HepG2 (cell line): ENCODE measurements around the gene SDC3. TPM values are rescaled to one million over a fixed set of nuclear protein-coding genes. Genes with fewer than 3 reads are reported as not detected.

Source experiments
- AKAP8 ChIP-seq: sonication (generic); formaldehyde crosslinking; IDR thresholded peaks from 2 replicates; pipeline ENCODE4 v1.5.1; 2020; ENCODE audit warnings: mild to moderate bottlenecking, missing genetic modification reagents
- EED ChIP-seq: sonication (generic); formaldehyde crosslinking; IDR thresholded peaks from 2 replicates; pipeline ENCODE4 v1.5.0; 2020; ENCODE audit warnings: mild to moderate bottlenecking, missing genetic modification reagents
- ELF1 ChIP-seq: sonication (generic); formaldehyde crosslinking; IDR thresholded peaks from 2 replicates; pipeline ENCODE4 v1.4.0; 2020; ENCODE audit warnings: missing genetic modification reagents
- FOXA1 ChIP-seq, 2 experiments: fragments of 450-650 bp in 1 of 2; sonication (generic) in 1 of 2; formaldehyde crosslinking in 1 of 2; IDR thresholded peaks; 2 replicates each; pipeline versions ENCODE4 v1.4.0 to v1.6.1; 2016 to 2020; ENCODE audit warnings: missing genetic modification reagents in 1 of 2
- HOXA5 ChIP-seq: sonication (generic); formaldehyde crosslinking; IDR thresholded peaks from 2 replicates; pipeline ENCODE4 v1.4.0; 2020; ENCODE audit warnings: missing genetic modification reagents
- KDM1A ChIP-seq: IDR thresholded peaks from 2 replicates; pipeline ENCODE4 v1.6.1; 2016; ENCODE audit warnings: missing compliant biosample characterization
- NFRKB ChIP-seq: fragments of 450-650 bp; IDR thresholded peaks from 2 replicates; pipeline ENCODE4 v1.6.1; 2017
- NRL ChIP-seq: sonication (generic); formaldehyde crosslinking; IDR thresholded peaks from 2 replicates; pipeline ENCODE4 v1.5.0; 2020; ENCODE audit warnings: missing genetic modification reagents, mild to moderate bottlenecking, moderate library complexity, borderline replicate concordance
- PHF5A ChIP-seq: IDR thresholded peaks from one replicate; pipeline ENCODE4 v1.6.1; 2018; ENCODE audit warnings: low read depth, missing genetic modification reagents; ENCODE audit not compliant: unreplicated experiment
- RFX5 ChIP-seq: IDR thresholded peaks from 2 replicates; pipeline ENCODE4 v1.6.1; 2011; ENCODE audit warnings: low read depth, low read length, improper control_type of control experiment
- SMC3 ChIP-seq: IDR thresholded peaks from 2 replicates; pipeline ENCODE4 v1.6.1; 2011; ENCODE audit warnings: low read length, improper control_type of control experiment
- SRF ChIP-seq: IDR thresholded peaks from 2 replicates; pipeline ENCODE4 v1.6.1; 2011; ENCODE audit warnings: mild to moderate bottlenecking, low read depth, low read length, moderate library complexity
- TRIM24 ChIP-seq: sonication (generic); formaldehyde crosslinking; IDR thresholded peaks from 2 replicates; pipeline ENCODE4 v1.8.0; 2022; ENCODE audit warnings: mild to moderate bottlenecking, missing genetic modification reagents
- ZNF253 ChIP-seq: sonication (generic); formaldehyde crosslinking; IDR thresholded peaks from 2 replicates; pipeline ENCODE4 v1.8.0; 2022; ENCODE audit warnings: mild to moderate bottlenecking, missing genetic modification reagents, borderline replicate concordance
- ZNF281 ChIP-seq: sonication (generic); formaldehyde crosslinking; IDR thresholded peaks from 2 replicates; pipeline ENCODE4 v1.4.0; 2020; ENCODE audit warnings: missing genetic modification reagents, borderline replicate concordance
- ZNF598 ChIP-seq: sonication (generic); formaldehyde crosslinking; IDR thresholded peaks from 2 replicates; pipeline ENCODE4 v1.5.1; 2020; ENCODE audit warnings: mild to moderate bottlenecking, missing genetic modification reagents, borderline replicate concordance
- ZNF7 ChIP-seq: IDR thresholded peaks from 2 replicates; pipeline ENCODE4 v1.6.1; 2016; ENCODE audit warnings: missing biosample characterization, missing genetic modification reagents
- ZNF788 ChIP-seq: sonication (generic); formaldehyde crosslinking; IDR thresholded peaks from 2 replicates; pipeline ENCODE4 v1.5.0; 2020; ENCODE audit warnings: mild to moderate bottlenecking, missing genetic modification reagents, borderline replicate concordance
- ZNF800 ChIP-seq: sonication (generic); formaldehyde crosslinking; IDR thresholded peaks from 2 replicates; pipeline ENCODE4 v1.4.0; 2020; ENCODE audit warnings: missing genetic modification reagents
- ZNF816 ChIP-seq: sonication (generic); formaldehyde crosslinking; IDR thresholded peaks from 2 replicates; pipeline ENCODE4 v1.8.0; 2022; ENCODE audit warnings: missing genetic modification reagents, mild to moderate bottlenecking, borderline replicate concordance
- ZNF841 ChIP-seq: sonication (generic); formaldehyde crosslinking; IDR thresholded peaks from 2 replicates; pipeline ENCODE4 v1.8.1; 2023; ENCODE audit warnings: missing genetic modification reagents, borderline replicate concordance
- ZSCAN25 ChIP-seq: sonication (generic); formaldehyde crosslinking; IDR thresholded peaks from 2 replicates; pipeline ENCODE4 v1.8.0; 2022; ENCODE audit warnings: mild to moderate bottlenecking, missing genetic modification reagents
- polyA plus RNA-seq, 8 experiments: library from polyadenylated mRNA; depleted of rRNA in 3 of 8; stranded (reverse) in 7 of 8; unstranded in 1 of 8; fragments of >200 nt; fragmentation: Illumina TruSeq in 4 of 8; extraction: Trizol in 4 of 8; gene quantifications; 2 replicates each; pipeline versions ENCODE4 v1.2.1 to v1.2.3, GENCODE V29; 2011 to 2016; ENCODE audit warnings: low read depth in 4 of 8, missing spikeins in 1 of 8, mixed read lengths in 1 of 8; ENCODE audit not compliant: insufficient read depth in 1 of 8
- total RNA-seq, 5 experiments: library from RNA; depleted of rRNA; stranded (reverse); fragments of >200 nt; fragmentation: Illumina TruSeq; extraction: Trizol; gene quantifications; 2 replicates each; pipeline ENCODE4 v1.2.3, GENCODE V29; 2016; ENCODE audit warnings: low read depth in 1 of 5
- TF ChIP-seq, protein P1 (sequence below): sonication (generic); formaldehyde crosslinking; IDR thresholded peaks from 2 replicates; pipeline ENCODE4 v1.8.0; 2023; ENCODE audit warnings: mild to moderate bottlenecking, missing genetic modification reagents
- TF ChIP-seq, protein P2 (sequence below): sonication (generic); formaldehyde crosslinking; conservative IDR thresholded peaks from 2 replicates; pipeline ENCODE4 v1.8.0; 2022; ENCODE audit warnings: mild to moderate bottlenecking, moderate library complexity, missing genetic modification reagents
- TF ChIP-seq, protein P3 (sequence below): sonication (generic); formaldehyde crosslinking; IDR thresholded peaks from 2 replicates; pipeline ENCODE4 v1.8.0; 2022; ENCODE audit warnings: mild to moderate bottlenecking, missing genetic modification reagents, moderate library complexity

The SDC3 gene
- total and polyA plus RNA-seq, 2 of the 13 experiments (the other 11 are each of a cell fraction or from before 2014, with no cell fraction given) = 0.49 to 0.84 TPM

GRCh38 chr1:30892671-30893073 lies 15.9 kb downstream of the SDC3 start (continued):
- peak; percentile 46; the same call in 1 of the 2 replicates for TF ChIP-seq ZNF281 (CRISPR knock-in tag)
- peak; percentile 65; the same call in 1 of the 2 replicates for TF ChIP-seq TRIM24 (CRISPR knock-in tag)
- no peak for TF ChIP-seq SRF
- no peak for TF ChIP-seq KDM1A (CRISPR knock-in tag)
- TF ChIP-seq HOXA5 (CRISPR knock-in tag) = no peak
- TF ChIP-seq, protein P1, sequence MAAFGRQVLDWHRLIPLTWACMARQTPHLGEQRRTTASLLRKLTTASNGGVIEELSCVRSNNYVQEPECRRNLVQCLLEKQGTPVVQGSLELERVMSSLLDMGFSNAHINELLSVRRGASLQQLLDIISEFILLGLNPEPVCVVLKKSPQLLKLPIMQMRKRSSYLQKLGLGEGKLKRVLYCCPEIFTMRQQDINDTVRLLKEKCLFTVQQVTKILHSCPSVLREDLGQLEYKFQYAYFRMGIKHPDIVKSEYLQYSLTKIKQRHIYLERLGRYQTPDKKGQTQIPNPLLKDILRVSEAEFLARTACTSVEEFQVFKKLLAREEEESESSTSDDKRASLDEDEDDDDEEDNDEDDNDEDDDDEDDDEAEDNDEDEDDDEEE = no peak
- no peak for TF ChIP-seq PHF5A (CRISPR knock-in tag)
- no peak for TF ChIP-seq ZNF7 (CRISPR knock-in tag)
- TF ChIP-seq, protein P2, sequence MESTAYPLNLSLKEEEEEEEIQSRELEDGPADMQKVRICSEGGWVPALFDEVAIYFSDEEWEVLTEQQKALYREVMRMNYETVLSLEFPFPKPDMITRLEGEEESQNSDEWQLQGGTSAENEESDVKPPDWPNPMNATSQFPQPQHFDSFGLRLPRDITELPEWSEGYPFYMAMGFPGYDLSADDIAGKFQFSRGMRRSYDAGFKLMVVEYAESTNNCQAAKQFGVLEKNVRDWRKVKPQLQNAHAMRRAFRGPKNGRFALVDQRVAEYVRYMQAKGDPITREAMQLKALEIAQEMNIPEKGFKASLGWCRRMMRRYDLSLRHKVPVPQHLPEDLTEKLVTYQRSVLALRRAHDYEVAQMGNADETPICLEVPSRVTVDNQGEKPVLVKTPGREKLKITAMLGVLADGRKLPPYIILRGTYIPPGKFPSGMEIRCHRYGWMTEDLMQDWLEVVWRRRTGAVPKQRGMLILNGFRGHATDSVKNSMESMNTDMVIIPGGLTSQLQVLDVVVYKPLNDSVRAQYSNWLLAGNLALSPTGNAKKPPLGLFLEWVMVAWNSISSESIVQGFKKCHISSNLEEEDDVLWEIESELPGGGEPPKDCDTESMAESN (CRISPR knock-in tag) = peak; percentile 83
- TF ChIP-seq, protein P3, sequence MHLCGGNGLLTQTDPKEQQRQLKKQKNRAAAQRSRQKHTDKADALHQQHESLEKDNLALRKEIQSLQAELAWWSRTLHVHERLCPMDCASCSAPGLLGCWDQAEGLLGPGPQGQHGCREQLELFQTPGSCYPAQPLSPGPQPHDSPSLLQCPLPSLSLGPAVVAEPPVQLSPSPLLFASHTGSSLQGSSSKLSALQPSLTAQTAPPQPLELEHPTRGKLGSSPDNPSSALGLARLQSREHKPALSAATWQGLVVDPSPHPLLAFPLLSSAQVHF = no peak
- TF ChIP-seq SMC3 = no peak
- TF ChIP-seq ZNF788 = no peak; the same call in 1 of the 2 replicates
- no peak for TF ChIP-seq ZNF800 (CRISPR knock-in tag)
- TF ChIP-seq ZNF816 (CRISPR knock-in tag) = no peak
- TF ChIP-seq FOXA1 (IDR thresholded peaks at IDR 0.05) = no peak
- TF ChIP-seq FOXA1 (CRISPR knock-in tag; IDR thresholded peaks at IDR 0.05) = no peak
- no peak for TF ChIP-seq NRL (CRISPR knock-in tag)
- no peak for TF ChIP-seq NFRKB
- TF ChIP-seq AKAP8 (CRISPR knock-in tag) = no peak
- no peak for TF ChIP-seq RFX5
- no peak for TF ChIP-seq ELF1 (CRISPR knock-in tag)
- no peak for TF ChIP-seq ZNF253 (CRISPR knock-in tag)
- no peak for TF ChIP-seq ZNF841
- no peak for TF ChIP-seq EED (CRISPR knock-in tag)
- no peak for TF ChIP-seq ZNF598 (CRISPR knock-in tag)
- TF ChIP-seq ZSCAN25 = no peak
